ENCODE measurements around the gene CTIF.

Gene CTIF

GRCh38 chr18:48577478-48578190 lies 38.8 kb downstream of the CTIF start:
- DNase-seq: no peak

GRCh38 chr18:48578289-48578688 lies 39.5 kb downstream of the CTIF start:
- no peak for DNase-seq

- DNase-seq: no peak
These were observed 41.2 kb downstream of the CTIF start for GRCh38 chr18:48580066-48580465.

- no peak for DNase-seq
These were observed 42.0 kb downstream of the CTIF start for GRCh38 chr18:48580782-48581181.

GRCh38 chr18:48581206-48581605 lies 42.4 kb downstream of the CTIF start:
- no peak for DNase-seq

GRCh38 chr18:48581941-48582340 lies 43.1 kb downstream of the CTIF start:
- DNase-seq: no peak

GRCh38 chr18:48582946-48583345 lies 44.1 kb downstream of the CTIF start:
- DNase-seq: no peak

- DNase-seq: no peak
These were observed 44.7 kb downstream of the CTIF start for GRCh38 chr18:48583573-48583972.

- DNase-seq: no peak
These were observed 51.1 kb downstream of the CTIF start for GRCh38 chr18:48589797-48590519.

- DNase-seq: no peak
These were observed 51.8 kb downstream of the CTIF start for GRCh38 chr18:48590678-48591077.

- DNase-seq: no peak
These were observed 53.8 kb downstream of the CTIF start for GRCh38 chr18:48592540-48593171.

- no peak for DNase-seq
These were observed 55.8 kb downstream of the CTIF start for GRCh38 chr18:48594471-48595094.

GRCh38 chr18:48595703-48596218 lies 56.9 kb downstream of the CTIF start:
- no peak for DNase-seq

- DNase-seq: no peak
These were observed 58.3 kb downstream of the CTIF start for GRCh38 chr18:48597110-48597509.

GRCh38 chr18:48597671-48598070 lies 58.8 kb downstream of the CTIF start:
- DNase-seq: no peak

- DNase-seq: no peak
These were observed 60.6 kb downstream of the CTIF start for GRCh38 chr18:48599391-48599790.

GRCh38 chr18:48600046-48600445 lies 61.2 kb downstream of the CTIF start:
- no peak for DNase-seq

- no peak for DNase-seq
These were observed 61.7 kb downstream of the CTIF start for GRCh38 chr18:48600456-48601090.

GRCh38 chr18:48601343-48601742 lies 62.5 kb downstream of the CTIF start:
- no peak for DNase-seq

- DNase-seq: no peak
These were observed 64.0 kb downstream of the CTIF start for GRCh38 chr18:48602759-48603390.

- no peak for DNase-seq
These were observed 66.6 kb downstream of the CTIF start for GRCh38 chr18:48605408-48605845.
